HepG2 (cell line): ENCODE measurements around the gene ABCB11. TPM values are rescaled to one million over a fixed set of nuclear protein-coding genes. Genes with fewer than 3 reads are reported as not detected.
A peak's percentile ranks its signal among the peaks of the same experiment; 100 is the strongest.

Source experiments
- ATAC-seq: fragments of 200-7000 bp; cut with Tn5 transposase; 3 replicates; pipeline ENCODE4 v1.9.1; 2020; ENCODE audit warnings: mild to moderate bottlenecking, moderate library complexity
- BruUV-seq: library from RNA; stranded (reverse); fragments of 400-500 nt; replicated peaks from 2 replicates; lab custom pipeline; 2021; lab: Mats Ljungman, UMichigan
- CTCF ChIA-PET: fragments of 300-600 bp; formaldehyde crosslinking; extraction: SDS; loops from one replicate; lab custom pipeline; 2021; ENCODE audit warnings: low total read pairs, inconsistent platforms, low intra/inter-chr PET ratio; lab: Yijun Ruan, JAX
- POLR2A ChIA-PET: fragments of 350-600 bp; sonication (Branson Sonifier 250); formaldehyde crosslinking; loops from one replicate; lab custom pipeline; 2020; ENCODE audit warnings: antibody characterized with exemption, inconsistent platforms; lab: Yijun Ruan, JAX
- DNase-seq: peaks from one replicate; pipeline ENCODE4 v3.0.0-alpha.2; 2015; ENCODE audit warnings: low spot score
- FAIRE-seq: peaks from 3 replicates; lab custom pipeline; 2011; peaks lifted over from hg19 to GRCh38; lab: Jason Lieb, UNC
- H2AFZ ChIP-seq: one replicate; pipeline ENCODE4 v1.6.1; 2011; ENCODE audit warnings: low read length, inconsistent platforms
- H3K27ac ChIP-seq: fragments of 300-600 bp; 3 replicates; pipeline ENCODE4 v1.8.0; 2011; ENCODE audit warnings: mixed run types, mild to moderate bottlenecking, mixed read lengths, low read length, inconsistent platforms; ENCODE audit not compliant: insufficient read depth; ENCODE audit errors: extremely low read length
- H3K27me3 ChIP-seq, 2 experiments: fragments of 200-600 bp in 1 of 2; 2 replicates in 1 of 2; 3 replicates in 1 of 2; pipeline versions ENCODE4 v1.6.0 to v1.8.0; 2011; ENCODE audit warnings: low read length in 2 of 2, mild to moderate bottlenecking in 2 of 2, moderate library complexity in 2 of 2, inconsistent platforms in 1 of 2; ENCODE audit not compliant: insufficient read depth in 2 of 2, control insufficient read depth in 1 of 2
- H3K36me3 ChIP-seq, 2 experiments: fragments of 200-600 bp in 1 of 2; replicated peaks in 1 of 2; 2 replicates in 1 of 2; 3 replicates in 1 of 2; pipeline versions ENCODE4 v1.5.1 to v1.8.0; 2011; ENCODE audit warnings: low read length in 2 of 2, inconsistent platforms in 1 of 2; ENCODE audit not compliant: insufficient read depth in 2 of 2, control insufficient read depth in 1 of 2
- H3K4me1 ChIP-seq: 2 replicates; pipeline ENCODE4 v1.5.1; 2012; ENCODE audit warnings: low read length, inconsistent platforms; ENCODE audit not compliant: insufficient read depth
- H3K4me2 ChIP-seq: 2 replicates; pipeline ENCODE4 v1.6.0; 2011; ENCODE audit warnings: low read depth, low read length, inconsistent platforms
- H3K4me3 ChIP-seq, 3 experiments: fragments of 200-600 bp in 1 of 3; sonication (generic), shearing (Covaris generic) in 1 of 3; replicated peaks in 1 of 3; 2 replicates each; pipeline ENCODE4 v1.5.1; 2011 to 2016; ENCODE audit warnings: low read length in 3 of 3, inconsistent platforms in 2 of 3, low read depth in 2 of 3, mild to moderate bottlenecking in 2 of 3, control low read depth in 1 of 3, mixed read lengths in 1 of 3; ENCODE audit not compliant: insufficient read depth in 1 of 3
- H3K79me2 ChIP-seq: one replicate; pipeline ENCODE4 v1.6.1; 2011; ENCODE audit warnings: low read length, inconsistent platforms; ENCODE audit not compliant: insufficient read depth
- H3K9ac ChIP-seq: 2 replicates; pipeline ENCODE4 v1.6.0; 2011; ENCODE audit warnings: mild to moderate bottlenecking, low read depth, low read length, inconsistent platforms; ENCODE audit not compliant: insufficient read depth
- H3K9me3 ChIP-seq: 2 replicates; pipeline ENCODE4 v1.5.1; 2012; ENCODE audit warnings: mild to moderate bottlenecking, low read length
- H4K20me1 ChIP-seq: 2 replicates; pipeline ENCODE4 v1.6.0; 2011; ENCODE audit warnings: inconsistent platforms, mild to moderate bottlenecking, low read length, moderate library complexity; ENCODE audit not compliant: insufficient read depth
- BRD4 ChIP-seq: sonication (generic); formaldehyde crosslinking; IDR thresholded peaks from 2 replicates; pipeline ENCODE4 v1.4.0; 2020; ENCODE audit warnings: missing genetic modification reagents
- CHD4 ChIP-seq: fragments of 200-600 bp; sonication (generic); IDR thresholded peaks from 2 replicates; pipeline ENCODE4 v1.7.0; 2017; ENCODE audit warnings: mild to moderate bottlenecking, low read length, borderline replicate concordance
- HHEX ChIP-seq: IDR thresholded peaks from 2 replicates; pipeline ENCODE4 v1.6.1; 2016; ENCODE audit warnings: control low read depth
- MAFF ChIP-seq: IDR thresholded peaks from 2 replicates; pipeline ENCODE4 v1.6.1; 2011; ENCODE audit warnings: low read depth, low read length, improper control_type of control experiment
- MAFK ChIP-seq, 2 experiments: IDR thresholded peaks in 1 of 2; conservative IDR thresholded peaks in 1 of 2; 2 replicates each; pipeline ENCODE4 v1.6.1; 2011; ENCODE audit warnings: improper control_type of control experiment in 2 of 2, low read length in 2 of 2
- SALL2 ChIP-seq: sonication (generic); formaldehyde crosslinking; IDR thresholded peaks from 2 replicates; pipeline ENCODE4 v1.8.1; 2023; ENCODE audit warnings: mild to moderate bottlenecking, missing genetic modification reagents, inconsistent platforms
- SUZ12 ChIP-seq: fragments of 150-350 bp; IDR thresholded peaks from 2 replicates; pipeline ENCODE4 v1.6.1; 2014; ENCODE audit warnings: low read depth, low read length
- TAF15 ChIP-seq: fragments of 200-400 bp; formaldehyde crosslinking; IDR thresholded peaks from one replicate; pipeline ENCODE4 v1.6.1; 2018; ENCODE audit warnings: mild to moderate bottlenecking, low read depth, low read length; ENCODE audit not compliant: poor library complexity, severe bottlenecking
- ZNF10 ChIP-seq: sonication (generic); formaldehyde crosslinking; IDR thresholded peaks from 2 replicates; pipeline ENCODE4 v1.4.0; 2020; ENCODE audit warnings: mild to moderate bottlenecking, low read depth, missing genetic modification reagents, borderline replicate concordance
- ZNF362 ChIP-seq: sonication (generic); formaldehyde crosslinking; IDR thresholded peaks from 2 replicates; pipeline ENCODE4 v1.4.0; 2020; ENCODE audit warnings: missing genetic modification reagents, mild to moderate bottlenecking, borderline replicate concordance
- ZNF552 ChIP-seq: sonication (generic); formaldehyde crosslinking; IDR thresholded peaks from 2 replicates; pipeline ENCODE4 v1.9.0; 2022; ENCODE audit warnings: missing genetic modification reagents, mild to moderate bottlenecking, borderline replicate concordance
- ZNF572 ChIP-seq: sonication (generic); formaldehyde crosslinking; IDR thresholded peaks from 2 replicates; pipeline ENCODE4 v1.5.1; 2020; ENCODE audit warnings: mild to moderate bottlenecking, missing genetic modification reagents
- ZNF75D ChIP-seq: sonication (generic); formaldehyde crosslinking; IDR thresholded peaks from 2 replicates; pipeline ENCODE4 v1.8.1; 2023; ENCODE audit warnings: missing genetic modification reagents, mild to moderate bottlenecking, borderline replicate concordance
- WGBS: methylation state at CpG from one replicate; pipeline ENCODE4 v1.1.6; 2017; ENCODE audit warnings: low lambda C conversion rate; 5-methylcytosine and 5-hydroxymethylcytosine counted together
- in situ Hi-C: cut with HindIII; loops from 2 replicates; pipeline ENCODE4 v1.10.0; 2017; ENCODE audit warnings: low pct_unique_long_range_greater_than_20kb; ENCODE audit not compliant: extremely low pct_ligation_motif_present
- intact Hi-C: fragments of 100-400 bp; cut with micrococcal nuclease; formaldehyde crosslinking; loops from one replicate; pipeline ENCODE4 v1.10.0; 2022; ENCODE audit not compliant: unreplicated experiment
- polyA plus RNA-seq, 8 experiments: library from polyadenylated mRNA; depleted of rRNA in 3 of 8; stranded (reverse) in 7 of 8; unstranded in 1 of 8; fragments of >200 nt; fragmentation: Illumina TruSeq in 4 of 8; extraction: Trizol in 4 of 8; gene quantifications; 2 replicates each; pipeline versions ENCODE4 v1.2.1 to v1.2.3, GENCODE V29; 2011 to 2016; ENCODE audit warnings: low read depth in 4 of 8, missing spikeins in 1 of 8, mixed read lengths in 1 of 8; ENCODE audit not compliant: insufficient read depth in 1 of 8
- total RNA-seq, 5 experiments: library from RNA; depleted of rRNA; stranded (reverse); fragments of >200 nt; fragmentation: Illumina TruSeq; extraction: Trizol; gene quantifications; 2 replicates each; pipeline ENCODE4 v1.2.3, GENCODE V29; 2016; ENCODE audit warnings: low read depth in 1 of 5
- TF ChIP-seq, protein P1 (sequence below): sonication (generic); formaldehyde crosslinking; IDR thresholded peaks from 2 replicates; pipeline ENCODE4 v1.5.1; 2020; ENCODE audit warnings: missing genetic modification reagents, mild to moderate bottlenecking, borderline replicate concordance

Gene ABCB11
- total and polyA plus RNA-seq, 2 of the 13 experiments (the other 11 are each of a cell fraction or from before 2014, with no cell fraction given), result not detected

- ATAC-seq (no peak), DNase-seq (no peak), FAIRE-seq (no peak)
- no TSS peak for BruUV-seq
- Histone ChIP-seq H3K27me3 (no peaks in the 10 kb centered on the region), H3K4me1 (no peaks in the 10 kb centered on the region), H2AFZ (no peak overlapping the region), H3K79me2 (no peaks in the 10 kb centered on the region), H3K9me3 (no peaks in the 10 kb centered on the region), H3K4me3 (no peak overlapping the region), H3K4me2 (no peak overlapping the region), H4K20me1 (no peaks in the 10 kb centered on the region), H3K27ac (no peak overlapping the region), H3K9ac (no peak overlapping the region), H3K36me3 (no peaks in the 10 kb centered on the region)
- ChIA-PET POLR2A (no interaction called here), CTCF (no interaction called here)
- intact Hi-C loops, result no loop called here
- TF ChIP-seq BRD4 (CRISPR knock-in tag) (no peak), MAFF (peak; percentile 70), MAFK (conservative IDR thresholded peaks at IDR 0.05 in 1 of 2, IDR thresholded peaks at IDR 0.05 in 1 of 2; ENCODE audit: low read length in 2 of 2) (peak; percentile 70 to 81)
- 85% methylated on average over 2 of the region's 2 CpGs for WGBS
- in situ Hi-C loops, result loop anchor here (10.0 kb wide), 1 partner anchor 175 kb away; no protein-coding TSS in a partner anchor
Measured at GRCh38 chr2:168969865-168970264, 61.3 kb downstream of the ABCB11 start.

DNA sequence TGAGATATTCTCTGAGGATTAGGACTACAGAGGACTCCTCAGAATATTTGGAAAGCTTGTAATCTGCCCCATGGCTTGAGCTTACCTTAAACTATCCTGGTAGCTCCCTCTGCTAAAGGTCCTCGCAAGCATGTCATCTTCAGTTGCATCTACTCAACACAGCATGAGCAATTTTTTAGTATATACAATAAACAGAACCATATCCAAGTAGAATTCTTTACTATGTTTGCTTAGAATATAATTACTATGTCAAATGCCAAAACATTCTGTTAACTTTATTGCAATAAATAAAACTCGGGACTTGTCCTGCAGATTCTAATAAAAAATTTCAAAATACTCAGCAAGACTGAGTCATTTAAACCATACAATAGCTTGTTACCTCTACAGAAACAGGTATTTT lies 62.8 kb downstream of the ABCB11 start:
- no peak overlapping the region for H3K4me2 ChIP-seq
- H2AFZ ChIP-seq, result no peak overlapping the region
- POLR2A ChIA-PET, result no interaction called here
- FAIRE-seq (no peak), DNase-seq (no peak), ATAC-seq (no peak)
- no peaks in the 10 kb centered on the region for H3K79me2 ChIP-seq
- H3K4me3 ChIP-seq, result no peak overlapping the region
- CTCF ChIA-PET, result no interaction called here
- 48% methylated on average over 2 of the region's 2 CpGs for WGBS
- H3K36me3 ChIP-seq, result no peaks in the 10 kb centered on the region
- no peaks in the 10 kb centered on the region for H3K27me3 ChIP-seq
- no peak overlapping the region for H3K9ac ChIP-seq
- in situ Hi-C loops, result loop anchor here (10.0 kb wide), 1 partner anchor 176 kb away; no protein-coding TSS in a partner anchor
- no peak for TF ChIP-seq ZNF552
- TF ChIP-seq ZNF572 (CRISPR knock-in tag), result no peak
- no peak for TF ChIP-seq ZNF10 (CRISPR knock-in tag)
- no peak for TF ChIP-seq TAF15
- TF ChIP-seq ZNF362 (CRISPR knock-in tag), result no peak
- no peak for TF ChIP-seq HHEX (CRISPR knock-in tag)
- TF ChIP-seq SUZ12, result no peak
- TF ChIP-seq CHD4, result no peak
- TF ChIP-seq ZNF75D (CRISPR knock-in tag), result no peak
- no peak for TF ChIP-seq SALL2 (CRISPR knock-in tag)
- TF ChIP-seq, protein P1, sequence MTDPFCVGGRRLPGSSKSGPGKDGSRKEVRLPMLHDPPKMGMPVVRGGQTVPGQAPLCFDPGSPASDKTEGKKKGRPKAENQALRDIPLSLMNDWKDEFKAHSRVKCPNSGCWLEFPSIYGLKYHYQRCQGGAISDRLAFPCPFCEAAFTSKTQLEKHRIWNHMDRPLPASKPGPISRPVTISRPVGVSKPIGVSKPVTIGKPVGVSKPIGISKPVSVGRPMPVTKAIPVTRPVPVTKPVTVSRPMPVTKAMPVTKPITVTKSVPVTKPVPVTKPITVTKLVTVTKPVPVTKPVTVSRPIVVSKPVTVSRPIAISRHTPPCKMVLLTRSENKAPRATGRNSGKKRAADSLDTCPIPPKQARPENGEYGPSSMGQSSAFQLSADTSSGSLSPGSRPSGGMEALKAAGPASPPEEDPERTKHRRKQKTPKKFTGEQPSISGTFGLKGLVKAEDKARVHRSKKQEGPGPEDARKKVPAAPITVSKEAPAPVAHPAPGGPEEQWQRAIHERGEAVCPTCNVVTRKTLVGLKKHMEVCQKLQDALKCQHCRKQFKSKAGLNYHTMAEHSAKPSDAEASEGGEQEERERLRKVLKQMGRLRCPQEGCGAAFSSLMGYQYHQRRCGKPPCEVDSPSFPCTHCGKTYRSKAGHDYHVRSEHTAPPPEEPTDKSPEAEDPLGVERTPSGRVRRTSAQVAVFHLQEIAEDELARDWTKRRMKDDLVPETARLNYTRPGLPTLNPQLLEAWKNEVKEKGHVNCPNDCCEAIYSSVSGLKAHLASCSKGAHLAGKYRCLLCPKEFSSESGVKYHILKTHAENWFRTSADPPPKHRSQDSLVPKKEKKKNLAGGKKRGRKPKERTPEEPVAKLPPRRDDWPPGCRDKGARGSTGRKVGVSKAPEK (CRISPR knock-in tag), result no peak
- intact Hi-C loops, result no loop called here
- BruUV-seq, result no TSS peak
- no peaks in the 10 kb centered on the region for H3K9me3 ChIP-seq
- no peaks in the 10 kb centered on the region for H4K20me1 ChIP-seq
- H3K4me1 ChIP-seq, result no peaks in the 10 kb centered on the region
- no peak overlapping the region for H3K27ac ChIP-seq
